DOHH2 (cell line): ENCODE data around the gene ACSL1.

Source experiments
- CTCF ChIP-seq: fragments of 200-600 bp; sonication (generic); IDR thresholded peaks from one replicate; pipeline ENCODE4 v1.5.1; 2014; ENCODE audit warnings: antibody characterized with exemption, mild to moderate bottlenecking, low read depth, low read length; ENCODE audit not compliant: poor library complexity, severe bottlenecking
- EZH2phosphoT487 ChIP-seq: fragments of 200-600 bp; sonication (generic); IDR thresholded peaks from 2 replicates; pipeline ENCODE4 v1.6.1; 2017; ENCODE audit warnings: borderline replicate concordance, mild to moderate bottlenecking, antibody characterized with exemption, low read length, moderate library complexity, mixed read lengths

GRCh38 chr4:184764601-184765000 lies 61.2 kb downstream of the ACSL1 start:
- TF ChIP-seq CTCF (no peak), EZH2phosphoT487 (no peak)
